Measurements from ENCODE around the gene RPS19BP1.

DNA sequence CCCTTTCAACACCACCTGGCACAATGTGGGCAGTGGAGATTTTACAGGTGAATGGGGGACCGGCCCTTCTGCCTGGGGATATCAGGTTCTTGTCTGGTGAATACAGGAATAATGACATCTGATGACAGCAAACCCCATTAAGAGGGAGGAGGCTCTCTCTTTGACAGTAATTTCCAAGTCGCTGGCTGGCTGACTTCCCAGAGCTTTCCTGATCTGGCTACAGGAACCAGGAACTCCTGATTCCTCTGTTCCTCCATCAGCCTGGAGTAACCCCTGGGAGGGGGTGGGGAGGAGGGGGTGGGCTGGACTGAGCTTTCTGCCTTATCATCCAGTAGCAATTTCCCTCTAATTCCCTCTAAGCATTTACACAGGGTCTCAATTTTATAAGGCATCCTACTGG, 34.2 kb downstream of the RPS19BP1 start:
- TF ChIP-seq ZNF274 (IDR thresholded peaks at IDR 0.05; ENCODE audit: low read depth, low read length) (no peak), YY1 (IDR thresholded peaks at IDR 0.05; ENCODE audit: insufficient read depth, insufficient read length) (no peak), SUZ12 (IDR thresholded peaks at IDR 0.05; ENCODE audit: extremely low read depth, insufficient read depth, insufficient read length) (no peak)
